Colonic mucosa (tissue), 4 donors: ENCODE results near the gene FGF2. TPM values are rescaled to one million over a fixed set of nuclear protein-coding genes. Genes with fewer than 3 reads are reported as not detected.

Experiments used
- DNase-seq: peaks from one replicate; pipeline ENCODE4 v3.0.0-alpha.2; 2020
- H3K27ac ChIP-seq: fragments of 200-600 bp; one replicate; pipeline ENCODE4 v1.8.0; 2021
- H3K27me3 ChIP-seq: fragments of 200-600 bp; one replicate; pipeline ENCODE4 v1.8.0; 2021
- H3K36me3 ChIP-seq: fragments of 200-600 bp; one replicate; pipeline ENCODE4 v1.8.0; 2021
- H3K4me1 ChIP-seq: fragments of 200-600 bp; one replicate; pipeline ENCODE4 v1.8.0; 2021; ENCODE audit warnings: mild to moderate bottlenecking
- H3K4me3 ChIP-seq: fragments of 200-600 bp; one replicate; pipeline ENCODE4 v1.8.0; 2021
- H3K9ac ChIP-seq, 2 donors: one replicate each; pipeline ENCODE4 v1.7.0; 2013; ENCODE audit warnings: control low read depth in 2 of 2, low read depth in 2 of 2, low read length in 2 of 2
- H3K9me3 ChIP-seq: fragments of 200-600 bp; one replicate; pipeline ENCODE4 v1.8.0; 2021
- CTCF ChIP-seq: fragments of 200-600 bp; IDR thresholded peaks from one replicate; pipeline ENCODE4 v1.8.0; 2022; ENCODE audit warnings: antibody characterized with exemption, mild to moderate bottlenecking
- intact Hi-C: fragments of 100-400 bp; cut with DNase I; formaldehyde crosslinking; loops from one replicate; pipeline ENCODE4 v1.14.1; 2022
- total RNA-seq, 2 donors: library from RNA; stranded (reverse); fragmentation: NEBNext Ultra II Directional in 1 of 2; extraction: Animal tissue kit (Norgen Biotek cat#: 25700) in 1 of 2; gene quantifications; one replicate each; pipeline ENCODE4 v1.2.1, GENCODE V29; 2021
- donor health status: healthy.
- donor health status: DM: no; HTN: no; CAD: no.
- donor health status: DM: no; HTN: no; CAD: no.

The FGF2 gene
- total RNA-seq, 2 donors from 2014 or later, result 0.94 to 5.0 TPM

- Histone ChIP-seq H3K27ac (no peak overlapping the region), H3K4me3 (no peak overlapping the region), H3K4me1 (no peaks in the 10 kb centered on the region), H3K9me3 (no peaks in the 10 kb centered on the region), H3K36me3 (no peaks in the 10 kb centered on the region), H3K27me3 (no peaks in the 10 kb centered on the region), H3K9ac (no peak overlapping the region)
- intact Hi-C loops, result no loop called here
- DNase-seq, result no peak
- no peak for TF ChIP-seq CTCF
These were observed 77.2 kb downstream of the FGF2 start for GRCh38 chr4:122903766-122904288.

GRCh38 chr4:122906859-122907305, 80.3 kb downstream of the FGF2 start:
- Histone ChIP-seq H3K9me3 (no peaks in the 10 kb centered on the region), H3K27me3 (no peaks in the 10 kb centered on the region), H3K27ac (no peak overlapping the region), H3K4me3 (no peak overlapping the region), H3K4me1 (no peaks in the 10 kb centered on the region), H3K36me3 (no peaks in the 10 kb centered on the region), H3K9ac (no peak overlapping the region)
- no peak for TF ChIP-seq CTCF
- DNase-seq, result no peak
- intact Hi-C loops, result no loop called here

GRCh38 chr4:122908223-122908622, 81.6 kb downstream of the FGF2 start:
- Histone ChIP-seq H3K27ac (no peak overlapping the region), H3K27me3 (no peaks in the 10 kb centered on the region), H3K4me1 (no peaks in the 10 kb centered on the region), H3K9me3 (no peaks in the 10 kb centered on the region), H3K9ac (no peak overlapping the region), H3K36me3 (no peaks in the 10 kb centered on the region), H3K4me3 (no peak overlapping the region)
- intact Hi-C loops, result no loop called here
- no peak for DNase-seq
- TF ChIP-seq CTCF, result no peak

- intact Hi-C loops, result no loop called here
- no peak overlapping the region for H3K27ac ChIP-seq
These were observed 83.1 kb downstream of the FGF2 start for GRCh38 chr4:122909683-122910082.

GRCh38 chr4:122911588-122911987, 85.0 kb downstream of the FGF2 start:
- H3K27ac ChIP-seq, result no peak overlapping the region
- intact Hi-C loops, result no loop called here
- H3K9me3 ChIP-seq, result no peaks in the 10 kb centered on the region
- no peak overlapping the region for H3K9ac ChIP-seq
- no peak for DNase-seq
- no peaks in the 10 kb centered on the region for H3K4me1 ChIP-seq
- H3K27me3 ChIP-seq, result no peaks in the 10 kb centered on the region
- no peaks in the 10 kb centered on the region for H3K36me3 ChIP-seq
- no peak overlapping the region for H3K4me3 ChIP-seq
- no peak for TF ChIP-seq CTCF

More at GRCh38 chr4:122909683-122910082, 83.1 kb downstream of the FGF2 start:
- H3K36me3 ChIP-seq, result no peaks in the 10 kb centered on the region
- H3K4me3 ChIP-seq, result no peak overlapping the region
- no peaks in the 10 kb centered on the region for H3K27me3 ChIP-seq
- DNase-seq, result no peak
- H3K4me1 ChIP-seq, result no peaks in the 10 kb centered on the region
- no peaks in the 10 kb centered on the region for H3K9me3 ChIP-seq
- no peak for TF ChIP-seq CTCF
- no peak overlapping the region for H3K9ac ChIP-seq
